ENCODE data around the gene MTOR.

- TF ChIP-seq CTCF (IDR thresholded peaks at IDR 0.05; ENCODE audit: insufficient read depth, low read length) (no peak), POLR2AphosphoS5 (IDR thresholded peaks at IDR 0.05; ENCODE audit: low read depth) (no peak), SPI1 (IDR thresholded peaks at IDR 0.05; ENCODE audit: borderline replicate concordance, low read depth) (no peak)
Observed at GRCh38 chr1:11227106-11228077, 35.0 kb downstream of the MTOR start.
